Endothelial cell of umbilical vein (primary cell): ENCODE data around the gene MAX. TPM values are rescaled to one million over a fixed set of nuclear protein-coding genes. Genes with fewer than 3 reads are reported as not detected.

Source experiments
- BruUV-seq: library from RNA; stranded (reverse); fragments of 400-500 nt; replicated peaks from 2 replicates; lab custom pipeline; 2021; lab: Mats Ljungman, UMichigan
- CTCF ChIA-PET: fragments of 300-600, 350-600 bp; sonication (Branson Sonifier 250); formaldehyde crosslinking; loops from one replicate; lab custom pipeline; 2021; ENCODE audit warnings: antibody characterized with exemption, inconsistent platforms; lab: Charles Lee
- POLR2A ChIA-PET: fragments of 300-600, 350-600 bp; sonication (Branson Sonifier 250); formaldehyde crosslinking; loops from one replicate; lab custom pipeline; 2021; ENCODE audit warnings: antibody characterized with exemption, inconsistent platforms; lab: Charles Lee
- DNase-seq: peaks from one replicate; pipeline ENCODE4 v3.0.0-alpha.2; 2011; ENCODE audit warnings: low read depth, low spot score
- FAIRE-seq: peaks from 2 replicates; lab custom pipeline; 2011; peaks lifted over from hg19 to GRCh38; lab: Jason Lieb, UNC
- H2AFZ ChIP-seq: 2 replicates; pipeline ENCODE4 v1.6.0; 2012; ENCODE audit warnings: low read depth, low read length, control low read depth, inconsistent platforms
- H3K27ac ChIP-seq: 2 replicates; pipeline ENCODE4 v1.5.1; 2011; ENCODE audit warnings: low read depth, mild to moderate bottlenecking, control low read depth, low read length, moderate library complexity; ENCODE audit not compliant: insufficient read depth
- H3K27me3 ChIP-seq, 2 experiments: 2 replicates each; pipeline versions ENCODE4 v1.6.0 to v1.6.1; 2011; ENCODE audit warnings: low read length in 2 of 2, mixed read lengths in 1 of 2; ENCODE audit not compliant: control insufficient read depth in 2 of 2, insufficient read depth in 2 of 2
- H3K36me3 ChIP-seq, 2 experiments: 2 replicates in 1 of 2; 3 replicates in 1 of 2; pipeline ENCODE4 v1.5.1; 2011; ENCODE audit warnings: low read length in 2 of 2, mild to moderate bottlenecking in 1 of 2, moderate library complexity in 1 of 2; ENCODE audit not compliant: control insufficient read depth in 2 of 2, insufficient read depth in 2 of 2; ENCODE audit errors: extremely low read depth in 1 of 2
- H3K4me1 ChIP-seq: 3 replicates; pipeline ENCODE4 v1.5.1; 2011; ENCODE audit warnings: mild to moderate bottlenecking, low read length; ENCODE audit not compliant: control insufficient read depth, insufficient read depth; ENCODE audit errors: extremely low read depth
- H3K4me2 ChIP-seq: 2 replicates; pipeline ENCODE4 v1.6.1; 2011; ENCODE audit warnings: low read length, control low read depth, mixed read lengths; ENCODE audit not compliant: insufficient read depth
- H3K4me3 ChIP-seq, 3 experiments: fragments of 200-600 bp in 1 of 3; sonication (generic), shearing (Covaris generic) in 1 of 3; replicated peaks in 1 of 3; 2 replicates each; pipeline ENCODE4 v1.5.1; 2011 to 2016; ENCODE audit warnings: control low read depth in 3 of 3, low read length in 3 of 3, mild to moderate bottlenecking in 2 of 3, inconsistent platforms in 1 of 3, low read depth in 1 of 3, moderate library complexity in 1 of 3; ENCODE audit not compliant: insufficient read depth in 1 of 3
- H3K79me2 ChIP-seq: 2 replicates; pipeline ENCODE4 v1.6.0; 2012; ENCODE audit warnings: low read length, inconsistent platforms; ENCODE audit not compliant: control insufficient read depth, insufficient read depth
- H3K9ac ChIP-seq: replicated peaks from 2 replicates; pipeline ENCODE3; 2011; ENCODE audit warnings: low read length, control low read depth; ENCODE audit not compliant: insufficient read depth; ENCODE audit errors: extremely low read depth
- H3K9me1 ChIP-seq: replicated peaks from 3 replicates; pipeline ENCODE4 v1.6.0; 2011; ENCODE audit warnings: mild to moderate bottlenecking, low read length; ENCODE audit not compliant: control insufficient read depth, insufficient read depth; ENCODE audit errors: extremely low read depth
- H3K9me3 ChIP-seq: replicated peaks from 2 replicates; pipeline ENCODE4 v1.5.1; 2012; ENCODE audit warnings: low read length, inconsistent platforms; ENCODE audit not compliant: control insufficient read depth, insufficient read depth
- H4K20me1 ChIP-seq: replicated peaks from 2 replicates; pipeline ENCODE3; 2011; ENCODE audit warnings: mild to moderate bottlenecking, low read length; ENCODE audit not compliant: control insufficient read depth, insufficient read depth; ENCODE audit errors: extremely low read depth
- EZH2 ChIP-seq: IDR thresholded peaks from 2 replicates; pipeline ENCODE4 v1.6.1; 2012; ENCODE audit warnings: borderline replicate concordance, low read depth, mild to moderate bottlenecking, moderate library complexity, low read length, inconsistent platforms; ENCODE audit not compliant: severe bottlenecking
- FOS ChIP-seq: IDR thresholded peaks from 2 replicates; pipeline ENCODE4 v1.6.1; 2011; ENCODE audit warnings: mild to moderate bottlenecking, low read length, moderate library complexity, borderline replicate concordance; ENCODE audit not compliant: insufficient read depth
- GATA2 ChIP-seq: IDR thresholded peaks from 2 replicates; pipeline ENCODE4 v1.7.0; 2011; ENCODE audit warnings: low read depth, mild to moderate bottlenecking, moderate library complexity, mixed read lengths, low read length; ENCODE audit not compliant: insufficient read length, insufficient read depth
- JUN ChIP-seq: IDR thresholded peaks from 2 replicates; pipeline ENCODE4 v1.6.1; 2011; ENCODE audit warnings: borderline replicate concordance, low read depth; ENCODE audit not compliant: insufficient read length, insufficient read depth
- MYC ChIP-seq: IDR thresholded peaks from one replicate; pipeline ENCODE4 v1.6.1; 2011; ENCODE audit warnings: mild to moderate bottlenecking, low read depth, low read length
- POLR2A ChIP-seq: IDR thresholded peaks from 2 replicates; pipeline ENCODE4 v1.6.1; 2012; ENCODE audit warnings: low read depth, mild to moderate bottlenecking, control low read depth, low read length
- POLR2AphosphoS5 ChIP-seq: IDR thresholded peaks from 2 replicates; pipeline ENCODE4 v1.6.1; 2012; ENCODE audit warnings: low read depth, mild to moderate bottlenecking, control low read depth, low read length, moderate library complexity; ENCODE audit not compliant: insufficient read depth
- dilution Hi-C: fragments of 300-500 bp; cut with MboI; formaldehyde crosslinking; loops from one replicate; pipeline ENCODE4 v1.15.0; 2019; ENCODE audit warnings: low sequenced_read_pairs; ENCODE audit not compliant: extremely low pct_ligation_motif_present
- intact Hi-C: fragments of 100-400 bp; cut with micrococcal nuclease; formaldehyde crosslinking; loops from one replicate; pipeline ENCODE4 v1.10.0; 2022
- polyA plus RNA-seq, 4 experiments: library from polyadenylated mRNA; depleted of rRNA in 3 of 4; stranded (reverse) in 3 of 4; unstranded in 1 of 4; fragments of >200 nt; gene quantifications; 2 replicates each; pipeline versions ENCODE4 v1.2.1 to v1.2.3, GENCODE V29; 2011 to 2012; ENCODE audit warnings: missing spikeins in 1 of 4
- total RNA-seq: library from RNA; stranded (reverse); gene quantifications from 2 replicates; pipeline ENCODE4 v1.2.3, GENCODE V29; 2021
- TF ChIP-seq, protein P1 (sequence below): IDR thresholded peaks from 2 replicates; pipeline ENCODE4 v1.6.1; 2011; ENCODE audit not compliant: insufficient read depth, insufficient read length
- TF ChIP-seq, protein P2 (sequence below), 2 donors: IDR thresholded peaks; 1 replicate in 1 of 2; 2 replicates in 1 of 2; pipeline ENCODE4 v1.5.1; 2011; ENCODE audit warnings: low read length in 2 of 2, mild to moderate bottlenecking in 2 of 2, moderate library complexity in 2 of 2, control low read depth in 1 of 2, inconsistent platforms in 1 of 2, low read depth in 1 of 2; ENCODE audit not compliant: insufficient read depth in 1 of 2; ENCODE audit errors: extremely low read depth in 1 of 2

MAX gene
- total and polyA plus RNA-seq, 2 donors (not counting 3 experiments of a cell fraction or from before 2014, with no cell fraction given) = 70.1 to 79.5 TPM

GRCh38 chr14:65150898-65151608 lies 48.7 kb upstream of the MAX start:
- Histone ChIP-seq H3K79me2 (no peaks in the 10 kb centered on the region), H3K4me1 (no peaks in the 10 kb centered on the region), H2AFZ (no peak overlapping the region), H3K4me3 (no peak overlapping the region), H3K27me3 (peaks cover 2 to 3% of the 10 kb centered on the region in 2 experiments), H3K9ac (no peak overlapping the region), H3K9me1 (no peaks in the 10 kb centered on the region), H3K9me3 (no peaks in the 10 kb centered on the region), H4K20me1 (no peaks in the 10 kb centered on the region), H3K4me2 (no peak overlapping the region), H3K27ac (no peak overlapping the region), H3K36me3 (no peaks in the 10 kb centered on the region)
- TF ChIP-seq MYC = no peak
- TF ChIP-seq, protein P1, sequence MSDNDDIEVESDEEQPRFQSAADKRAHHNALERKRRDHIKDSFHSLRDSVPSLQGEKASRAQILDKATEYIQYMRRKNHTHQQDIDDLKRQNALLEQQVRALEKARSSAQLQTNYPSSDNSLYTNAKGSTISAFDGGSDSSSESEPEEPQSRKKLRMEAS = no peak
- TF ChIP-seq POLR2A = no peak
- no peak for TF ChIP-seq POLR2AphosphoS5
- no peak for TF ChIP-seq EZH2
- TF ChIP-seq, protein P2, sequence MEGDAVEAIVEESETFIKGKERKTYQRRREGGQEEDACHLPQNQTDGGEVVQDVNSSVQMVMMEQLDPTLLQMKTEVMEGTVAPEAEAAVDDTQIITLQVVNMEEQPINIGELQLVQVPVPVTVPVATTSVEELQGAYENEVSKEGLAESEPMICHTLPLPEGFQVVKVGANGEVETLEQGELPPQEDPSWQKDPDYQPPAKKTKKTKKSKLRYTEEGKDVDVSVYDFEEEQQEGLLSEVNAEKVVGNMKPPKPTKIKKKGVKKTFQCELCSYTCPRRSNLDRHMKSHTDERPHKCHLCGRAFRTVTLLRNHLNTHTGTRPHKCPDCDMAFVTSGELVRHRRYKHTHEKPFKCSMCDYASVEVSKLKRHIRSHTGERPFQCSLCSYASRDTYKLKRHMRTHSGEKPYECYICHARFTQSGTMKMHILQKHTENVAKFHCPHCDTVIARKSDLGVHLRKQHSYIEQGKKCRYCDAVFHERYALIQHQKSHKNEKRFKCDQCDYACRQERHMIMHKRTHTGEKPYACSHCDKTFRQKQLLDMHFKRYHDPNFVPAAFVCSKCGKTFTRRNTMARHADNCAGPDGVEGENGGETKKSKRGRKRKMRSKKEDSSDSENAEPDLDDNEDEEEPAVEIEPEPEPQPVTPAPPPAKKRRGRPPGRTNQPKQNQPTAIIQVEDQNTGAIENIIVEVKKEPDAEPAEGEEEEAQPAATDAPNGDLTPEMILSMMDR (IDR thresholded peaks at IDR 0.05; ENCODE audit: extremely low read depth in 1 of 2, insufficient read depth in 1 of 2, low read depth in 1 of 2, low read length in 2 of 2) = no peak
- TF ChIP-seq JUN = no peak
- TF ChIP-seq GATA2 = no peak
- TF ChIP-seq FOS = no peak
- ChIA-PET POLR2A (no interaction called here), CTCF (interaction anchor here (0.5 kb wide), 1 partner anchor 48 kb away, joined by 3 read pairs; no protein-coding TSS in a partner anchor)
- intact Hi-C loops = no loop called here
- BruUV-seq = no TSS peak
- no peak for DNase-seq
- FAIRE-seq = no peak
- dilution Hi-C loops = no loop called here
